Fibroblast of lung (primary cell): ENCODE results near the gene TMEM183A. TPM values are rescaled to one million over a fixed set of nuclear protein-coding genes. Genes with fewer than 3 reads are reported as not detected.

Experiments
- DNase-seq, 2 donors: peaks; one replicate each; pipeline versions ENCODE4 v3.0.0 to v3.0.0-alpha.2; 2010; ENCODE audit warnings: low read depth in 2 of 2
- H2AFZ ChIP-seq: 2 replicates; pipeline ENCODE4 v1.5.1; 2012; ENCODE audit warnings: low read length, control low read depth, inconsistent platforms
- H3K27ac ChIP-seq: 2 replicates; pipeline ENCODE4 v1.5.1; 2011; ENCODE audit warnings: low read length, control low read depth; ENCODE audit not compliant: insufficient read depth
- H3K27me3 ChIP-seq: 2 replicates; pipeline ENCODE4 v1.5.1; 2011; ENCODE audit warnings: mild to moderate bottlenecking, low read length; ENCODE audit not compliant: control insufficient read depth, insufficient read depth
- H3K36me3 ChIP-seq: 2 replicates; pipeline ENCODE4 v1.5.1; 2011; ENCODE audit warnings: low read length; ENCODE audit not compliant: control insufficient read depth, insufficient read depth
- H3K4me1 ChIP-seq: 2 replicates; pipeline ENCODE4 v1.5.1; 2011; ENCODE audit warnings: low read length; ENCODE audit not compliant: control insufficient read depth, insufficient read depth; ENCODE audit errors: extremely low read depth
- H3K4me2 ChIP-seq: 2 replicates; pipeline ENCODE4 v1.5.1; 2011; ENCODE audit warnings: low read length, control low read depth; ENCODE audit not compliant: insufficient read depth; ENCODE audit errors: extremely low read depth
- H3K4me3 ChIP-seq, 4 experiments: fragments of 200-600 bp in 1 of 4; sonication (generic) in 1 of 4; replicated peaks in 1 of 4; 2 replicates each; pipeline ENCODE4 v1.5.1; 2011 to 2016; ENCODE audit warnings: low read length in 4 of 4, low read depth in 3 of 4, mild to moderate bottlenecking in 3 of 4, control low read depth in 2 of 4, inconsistent platforms in 1 of 4, mixed read lengths in 1 of 4; ENCODE audit not compliant: insufficient read depth in 1 of 4; ENCODE audit errors: control extremely low read depth in 1 of 4
- H3K79me2 ChIP-seq: 2 replicates; pipeline ENCODE4 v1.5.1; 2012; ENCODE audit warnings: mild to moderate bottlenecking, low read length, inconsistent platforms; ENCODE audit not compliant: control insufficient read depth, insufficient read depth
- H3K9ac ChIP-seq: 2 replicates; pipeline ENCODE4 v1.5.1; 2011; ENCODE audit warnings: mild to moderate bottlenecking, low read length, control low read depth; ENCODE audit not compliant: insufficient read depth
- H3K9me3 ChIP-seq: 2 replicates; pipeline ENCODE4 v1.5.1; 2012; ENCODE audit warnings: low read depth, low read length; ENCODE audit not compliant: control insufficient read depth, insufficient read depth
- H4K20me1 ChIP-seq: 2 replicates; pipeline ENCODE4 v1.5.1; 2011; ENCODE audit warnings: low read length; ENCODE audit not compliant: control insufficient read depth, insufficient read depth; ENCODE audit errors: extremely low read depth
- CTCF ChIP-seq, 2 donors: IDR thresholded peaks in 1 of 2; conservative IDR thresholded peaks in 1 of 2; 1 replicate in 1 of 2; 2 replicates in 1 of 2; pipeline ENCODE4 v1.5.1; 2011 to 2012; ENCODE audit warnings: low read length in 2 of 2, control low read depth in 1 of 2, inconsistent platforms in 1 of 2, low read depth in 1 of 2, mild to moderate bottlenecking in 1 of 2
- EZH2 ChIP-seq: IDR thresholded peaks from 2 replicates; pipeline ENCODE4 v1.5.1; 2012; ENCODE audit warnings: low read length, control low read depth, mild to moderate bottlenecking; ENCODE audit errors: missing control alignments
- polyA plus RNA-seq, 2 donors: library from polyadenylated mRNA; depleted of rRNA in 1 of 2; stranded (reverse) in 1 of 2; unstranded in 1 of 2; fragments of >200 nt; gene quantifications; 2 replicates each; pipeline ENCODE4 v1.2.1, GENCODE V29; 2011 to 2012; ENCODE audit warnings: missing spikeins in 1 of 2
- total RNA-seq: library from RNA; depleted of rRNA; stranded (reverse); fragments of >200 nt; gene quantifications from 2 replicates; pipeline ENCODE4 v1.2.1, GENCODE V29; 2014

TMEM183A gene
- total and polyA plus RNA-seq, 2 donors (not counting 1 experiment from before 2014, with no cell fraction given) = 74.2 to 74.5 TPM

GRCh38 chr1:202967684-202968281 is 39.4 kb upstream of the TMEM183A start:
- peaks cover 5% of the 10 kb centered on the region for H3K36me3 ChIP-seq
- peaks cover 2% of the 10 kb centered on the region for H3K79me2 ChIP-seq
- no peaks in the 10 kb centered on the region for H3K9me3 ChIP-seq
- H3K27ac ChIP-seq = no peak overlapping the region
- H4K20me1 ChIP-seq = no peaks in the 10 kb centered on the region
- TF ChIP-seq EZH2 (no peak), CTCF (conservative IDR thresholded peaks at IDR 0.05 in 1 of 2, IDR thresholded peaks at IDR 0.05 in 1 of 2; ENCODE audit: low read depth in 1 of 2, low read length in 2 of 2) (no peak)
- peak overlapping the region; percentile 94 for H3K4me2 ChIP-seq
- peaks cover 9% of the 10 kb centered on the region for H3K4me1 ChIP-seq
- DNase-seq = no peak
- H3K9ac ChIP-seq = peak overlapping the region; percentile 10
- peak overlapping the region; percentile 92 for H2AFZ ChIP-seq
- peak overlapping the region; percentile 54 to 99 (median 72) for H3K4me3 ChIP-seq
- no peaks in the 10 kb centered on the region for H3K27me3 ChIP-seq

- H3K79me2 ChIP-seq = peaks cover 2% of the 10 kb centered on the region
- H3K36me3 ChIP-seq = peaks cover 3% of the 10 kb centered on the region
- H3K4me3 ChIP-seq = peak overlapping the region in 1 of 4 experiments; percentile 99
- peak overlapping the region; percentile 92 for H2AFZ ChIP-seq
- no peaks in the 10 kb centered on the region for H3K9me3 ChIP-seq
- peaks cover 9% of the 10 kb centered on the region for H3K4me1 ChIP-seq
- no peak for DNase-seq
- H3K27ac ChIP-seq = no peak overlapping the region
- H4K20me1 ChIP-seq = no peaks in the 10 kb centered on the region
- H3K27me3 ChIP-seq = no peaks in the 10 kb centered on the region
- no peak overlapping the region for H3K9ac ChIP-seq
- TF ChIP-seq CTCF (conservative IDR thresholded peaks at IDR 0.05 in 1 of 2, IDR thresholded peaks at IDR 0.05 in 1 of 2; ENCODE audit: low read depth in 1 of 2, low read length in 2 of 2) (no peak), EZH2 (no peak)
- no peak overlapping the region for H3K4me2 ChIP-seq
Observed at GRCh38 chr1:202968351-202968750, 38.8 kb upstream of the TMEM183A start.

- Histone ChIP-seq H3K4me1 (peaks cover 9% of the 10 kb centered on the region), H3K9me3 (no peaks in the 10 kb centered on the region), H3K4me3 (no peak overlapping the region), H3K27me3 (no peaks in the 10 kb centered on the region), H3K4me2 (no peak overlapping the region), H3K9ac (no peak overlapping the region), H3K36me3 (no peaks in the 10 kb centered on the region), H2AFZ (no peak overlapping the region), H4K20me1 (no peaks in the 10 kb centered on the region), H3K79me2 (peaks cover 2% of the 10 kb centered on the region), H3K27ac (no peak overlapping the region)
- no peak for TF ChIP-seq EZH2
- peak; percentile 79 to 80 for TF ChIP-seq CTCF (conservative IDR thresholded peaks at IDR 0.05 in 1 of 2, IDR thresholded peaks at IDR 0.05 in 1 of 2; ENCODE audit: low read depth in 1 of 2, low read length in 2 of 2)
- DNase-seq = peak; percentile 56 to 57
Observed at GRCh38 chr1:202968895-202969295, 38.3 kb upstream of the TMEM183A start.
